HG03045 (cell line): ENCODE data around the gene MYBPC2.

Source experiments
- ATAC-seq: cut with Tn5 transposase; IDR thresholded peaks from one replicate; pipeline ENCODE4 v1.9.1; 2021; ENCODE audit warnings: mild to moderate bottlenecking, moderate library complexity; ENCODE audit not compliant: unreplicated experiment

Gene MYBPC2

GRCh38 chr19:50496189-50497021 lies 63.7 kb downstream of the MYBPC2 start:
- no peak for ATAC-seq

DNA sequence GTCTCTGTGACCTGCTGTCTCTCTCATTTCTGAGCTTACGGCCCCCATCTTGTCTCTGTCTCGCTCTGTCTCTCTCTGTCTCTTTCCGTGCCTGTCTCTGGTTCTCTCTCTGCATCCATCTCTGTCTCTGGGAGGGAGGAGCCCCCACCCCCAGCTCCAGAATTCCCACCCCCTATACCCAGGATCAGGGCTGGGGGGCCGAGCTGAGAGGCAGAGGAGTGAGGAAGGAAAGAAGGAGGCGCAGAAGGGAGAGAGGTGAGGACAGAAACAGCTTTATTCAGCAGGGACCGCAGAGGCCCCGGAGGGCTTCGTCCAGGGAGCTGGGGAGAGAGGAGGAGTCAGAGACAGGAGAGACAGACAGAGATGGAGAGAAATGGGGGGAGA lies 64.3 kb downstream of the MYBPC2 start:
- no peak for ATAC-seq

GRCh38 chr19:50498219-50499056 lies 65.7 kb downstream of the MYBPC2 start:
- no peak for ATAC-seq

DNA sequence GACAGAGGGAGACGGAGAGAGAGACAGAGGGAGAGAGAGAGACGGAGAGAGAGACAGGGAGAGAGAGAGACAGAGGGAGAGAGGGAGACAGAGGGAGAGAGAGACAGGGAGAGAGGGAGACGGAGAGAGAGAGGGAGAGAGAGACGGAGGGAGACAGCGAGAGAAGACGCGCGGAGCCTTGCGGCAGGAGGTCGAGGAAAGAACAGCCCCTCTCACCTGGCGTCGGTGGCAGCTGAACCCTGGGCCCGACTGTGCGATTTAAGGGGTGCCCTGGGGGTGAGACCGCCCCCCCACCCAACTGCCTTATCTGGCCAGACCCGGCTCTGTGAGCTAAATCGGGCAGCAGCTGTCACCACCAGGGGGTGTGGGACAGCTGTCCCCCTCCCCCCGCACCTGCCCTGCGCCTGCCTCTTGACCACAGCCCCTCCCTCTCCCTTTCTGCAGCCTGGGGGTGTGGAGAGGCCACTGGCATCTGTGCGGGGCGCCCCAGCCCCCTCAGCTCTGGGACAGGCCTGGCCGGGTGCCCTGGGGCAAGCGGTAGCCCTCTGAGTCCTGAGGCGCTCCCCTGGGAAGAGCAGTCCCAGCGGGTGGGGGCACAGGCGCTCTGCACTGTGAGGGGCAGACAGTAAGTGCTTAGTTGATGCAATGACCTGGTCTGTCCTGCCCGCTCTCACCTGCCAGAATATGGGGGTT lies 67.5 kb downstream of the MYBPC2 start:
- ATAC-seq = no peak

DNA sequence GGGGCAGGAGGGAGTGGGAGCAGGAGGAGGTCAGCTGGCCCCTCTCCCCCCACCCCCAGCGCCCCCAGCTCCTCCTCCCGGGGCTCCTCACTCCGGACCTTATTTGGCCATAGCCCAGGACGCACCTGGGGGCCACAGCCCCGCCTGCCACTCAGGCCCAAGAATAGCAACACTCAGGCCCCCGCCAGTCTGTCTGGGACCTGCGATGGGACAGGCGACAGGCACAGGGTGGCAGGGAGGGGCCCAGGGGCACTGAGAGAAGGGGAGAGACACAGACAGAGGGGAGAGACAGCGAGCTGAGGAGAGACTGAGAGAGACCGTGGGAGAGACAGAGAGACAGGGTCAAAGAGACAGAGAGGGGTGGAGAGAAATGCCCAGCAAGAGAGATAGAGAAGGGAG lies 68.1 kb downstream of the MYBPC2 start:
- ATAC-seq = no peak

DNA sequence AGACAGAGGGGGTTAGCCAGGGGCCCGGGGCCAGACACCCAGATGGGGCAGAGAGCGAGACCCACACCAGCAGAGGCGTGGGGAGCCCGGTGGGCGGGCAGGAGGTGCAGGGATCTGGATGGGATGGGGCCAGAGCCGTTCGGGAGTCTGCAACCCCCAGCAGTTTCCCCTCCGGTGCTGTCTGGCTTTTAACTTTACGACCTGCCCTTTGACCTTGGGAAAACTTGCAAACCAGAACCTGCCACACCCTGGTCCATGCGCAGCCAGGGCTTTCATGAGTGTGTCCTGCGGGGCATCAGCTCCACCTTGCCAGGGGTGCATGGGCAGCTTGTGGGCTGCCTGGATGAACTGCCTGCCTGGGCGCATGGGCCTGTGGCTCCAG lies 68.5 kb downstream of the MYBPC2 start:
- no peak for ATAC-seq

DNA sequence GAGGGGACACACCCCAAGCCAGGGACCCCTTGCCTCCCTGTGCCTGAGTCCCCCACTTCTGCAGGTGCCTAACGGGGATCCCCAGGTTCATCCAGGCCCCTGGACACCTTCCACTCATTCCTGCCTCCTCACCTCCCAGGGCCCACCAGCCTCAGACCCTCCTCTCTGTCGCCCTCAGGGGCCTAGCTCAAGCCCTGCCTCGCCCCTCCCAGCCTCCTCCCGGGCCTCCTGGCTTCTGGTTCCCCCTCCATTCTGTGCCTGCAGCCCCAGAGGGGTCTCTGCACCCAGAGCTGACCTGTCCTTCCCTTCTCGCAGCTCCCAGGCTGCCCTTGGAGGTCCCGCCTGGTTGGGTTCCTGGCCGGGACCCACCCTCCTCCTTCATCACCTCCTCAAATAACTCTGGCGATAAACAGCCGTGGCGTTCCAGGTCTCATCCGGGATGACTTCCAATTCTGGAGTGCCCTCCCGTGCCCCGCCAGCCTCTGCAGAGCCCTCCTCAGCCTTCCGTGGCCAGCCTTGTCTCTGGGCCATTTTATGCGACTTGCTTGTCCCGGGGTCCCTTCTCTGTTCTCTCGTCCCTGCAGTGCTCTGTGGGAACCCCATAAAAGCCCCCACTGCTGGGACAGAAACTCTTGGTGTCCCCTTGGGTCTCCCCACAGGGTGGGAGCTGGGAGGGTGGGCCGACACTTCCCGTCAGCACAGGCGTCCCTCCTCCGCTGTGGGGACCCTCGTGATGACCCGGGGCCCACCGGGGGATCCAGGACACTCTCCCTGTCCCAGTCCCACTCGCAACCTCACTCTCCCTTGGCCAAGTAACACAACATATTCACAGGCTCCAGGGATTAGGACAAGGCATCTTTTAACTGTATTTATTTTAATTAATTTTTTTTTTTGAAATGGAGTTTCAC lies 69.1 kb downstream of the MYBPC2 start:
- no peak for ATAC-seq

- no peak for ATAC-seq
Measured at GRCh38 chr19:50505856-50506611, 73.3 kb downstream of the MYBPC2 start.

DNA sequence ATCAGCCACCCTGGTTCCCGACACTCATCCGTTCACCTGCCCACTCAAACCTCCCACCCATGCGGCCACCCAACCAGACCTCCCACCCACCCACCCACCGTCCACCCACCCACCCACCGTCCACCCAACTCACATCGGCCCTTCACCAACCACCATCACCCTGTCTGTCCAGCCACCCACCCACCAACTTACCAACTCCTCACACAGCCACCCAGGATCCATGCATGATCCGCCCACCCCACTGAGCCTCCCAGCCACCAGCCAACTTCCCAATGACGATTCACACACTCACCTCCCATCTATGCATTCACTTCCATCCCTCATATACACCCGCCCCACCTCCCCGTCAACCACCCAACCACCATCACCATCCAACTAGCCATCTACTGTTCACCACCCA lies 74.0 kb downstream of the MYBPC2 start:
- ATAC-seq = no peak

DNA sequence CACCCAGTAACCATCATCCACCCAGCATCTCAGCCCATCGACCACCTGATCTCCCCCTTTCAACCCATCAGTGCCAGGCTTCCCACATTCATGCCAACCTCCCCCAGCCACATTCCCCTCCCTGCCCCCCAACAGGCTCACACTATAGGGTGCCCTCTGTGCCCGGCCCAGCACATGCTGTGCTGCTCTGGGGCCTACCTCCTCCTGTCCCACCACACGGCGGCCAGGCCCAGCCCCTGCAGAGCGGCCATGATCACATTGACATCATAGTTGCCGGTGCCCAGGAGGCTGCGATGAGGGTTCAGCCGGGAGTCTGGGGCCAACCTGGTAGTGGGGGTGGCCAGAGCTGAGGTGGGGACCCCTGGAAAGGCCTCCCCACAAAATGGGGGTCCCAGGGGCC lies 74.7 kb downstream of the MYBPC2 start:
- ATAC-seq = no peak

GRCh38 chr19:50508843-50509190 lies 76.1 kb downstream of the MYBPC2 start:
- no peak for ATAC-seq

DNA sequence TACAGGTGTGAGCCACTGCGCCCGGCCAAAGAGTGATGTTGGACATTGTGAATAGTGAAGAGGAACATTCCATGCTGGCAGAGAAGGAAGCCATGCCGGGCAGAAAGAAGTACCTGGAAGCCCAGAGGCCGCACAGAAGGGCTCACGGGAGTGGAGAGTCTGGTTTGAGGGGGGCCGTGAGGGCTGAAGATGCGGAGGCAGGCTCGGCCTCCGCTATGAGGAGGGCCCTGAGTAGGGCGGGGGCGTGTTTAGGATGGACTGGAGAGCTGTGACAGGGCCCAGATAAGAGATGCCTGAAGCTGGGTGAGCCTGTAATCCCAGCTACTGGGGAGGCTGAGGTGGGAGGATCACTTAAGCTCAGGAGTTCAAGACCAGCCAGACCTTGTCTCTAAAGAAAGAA lies 76.7 kb downstream of the MYBPC2 start:
- ATAC-seq = no peak

GRCh38 chr19:50510121-50510670 lies 77.5 kb downstream of the MYBPC2 start:
- no peak for ATAC-seq

- no peak for ATAC-seq
Measured at GRCh38 chr19:50510700-50511068, 78.0 kb downstream of the MYBPC2 start.

GRCh38 chr19:50511069-50511822 lies 78.6 kb downstream of the MYBPC2 start, which contains the start of gene JOSD2:
Gene JOSD2, minus strand, starts transcription at chr19:50511191. Its CDS starts 760 bp downstream, at chr19:50510431.
- ATAC-seq = peak; percentile 82

DNA sequence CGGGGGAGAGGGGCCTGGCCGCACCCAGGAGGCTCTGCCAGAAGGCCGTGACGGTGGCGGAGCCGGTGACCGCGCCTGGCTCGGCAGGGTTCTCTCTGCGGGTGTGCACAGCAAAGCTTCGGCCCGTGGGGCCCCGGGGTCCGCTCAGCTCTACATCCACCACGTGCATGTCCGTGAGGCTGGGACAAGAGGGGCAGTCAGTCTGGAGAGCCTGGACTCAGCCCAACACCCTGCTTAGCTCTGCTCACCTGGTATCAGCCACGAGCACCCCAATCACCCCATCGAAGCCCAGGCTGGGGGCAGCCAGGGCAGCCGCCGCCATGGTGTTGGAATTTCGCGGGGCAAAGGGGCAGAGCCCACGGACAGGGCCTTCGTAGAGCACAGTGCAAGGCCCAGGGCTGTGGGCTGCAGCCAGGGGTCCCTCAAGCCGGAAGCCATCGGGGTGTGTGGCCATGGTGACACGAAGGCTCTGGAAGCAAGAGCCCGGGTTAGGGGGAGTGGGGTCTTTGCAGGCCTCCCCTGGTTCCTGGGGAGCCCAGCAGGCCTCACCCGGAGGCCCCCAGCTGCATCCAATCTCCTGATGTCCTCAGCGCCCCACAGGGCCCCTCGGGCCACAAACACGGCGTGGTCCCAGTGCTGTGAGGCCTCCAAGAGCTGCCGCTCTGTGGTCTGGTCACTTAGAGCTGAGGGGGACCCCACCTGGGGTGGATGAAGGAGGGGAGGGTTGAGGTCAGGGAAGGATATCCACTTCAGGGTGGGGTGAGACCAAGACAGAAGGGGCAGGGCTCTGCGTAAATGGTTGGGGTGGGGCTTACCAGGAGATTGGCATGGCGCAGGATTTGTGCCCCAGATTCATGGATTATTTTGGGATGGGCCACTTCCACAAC lies 79.7 kb downstream of the MYBPC2 start:
- ATAC-seq = no peak

DNA sequence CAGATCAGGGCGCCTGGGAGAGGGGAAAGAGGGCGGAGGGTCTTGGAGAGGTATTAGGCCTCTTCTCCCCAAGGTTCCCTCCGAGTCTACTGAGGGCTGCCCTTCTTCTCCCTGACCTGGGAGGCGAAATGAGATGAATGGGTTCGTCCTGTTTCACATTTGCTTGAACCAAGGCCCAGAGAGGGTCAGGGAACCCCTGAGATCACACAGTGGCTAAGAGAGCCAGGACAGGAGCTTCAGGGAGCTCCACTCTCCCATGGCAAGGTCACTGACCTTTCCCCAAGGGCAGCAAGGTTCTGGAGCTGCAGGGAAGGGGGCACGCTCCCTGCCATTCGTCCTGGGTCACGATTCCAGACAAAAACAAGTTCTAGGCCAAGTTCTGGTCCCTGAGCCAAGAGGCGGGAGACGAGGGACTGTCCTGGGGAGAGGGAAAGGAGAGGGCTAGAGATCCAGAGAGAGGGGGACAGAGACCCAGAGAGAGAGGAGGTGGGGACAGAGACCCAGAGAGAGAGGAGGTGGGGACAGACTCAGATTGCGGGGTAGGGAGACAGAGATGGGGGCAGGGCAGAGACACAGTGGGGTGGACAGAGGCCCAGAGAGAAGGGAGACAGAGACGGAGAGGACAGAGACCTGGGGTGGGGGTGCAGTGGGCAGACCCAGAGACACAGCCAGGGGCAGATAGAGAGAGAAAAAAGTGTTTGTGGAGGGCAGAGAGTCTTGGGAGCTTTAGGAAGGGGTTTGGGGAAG lies 80.5 kb downstream of the MYBPC2 start:
- ATAC-seq = no peak
